Right renal pelvis (tissue), 4 donors: ENCODE data around the gene KIRREL3. TPM values are rescaled to one million over a fixed set of nuclear protein-coding genes. Genes with fewer than 3 reads are reported as not detected.

Experiments
- DNase-seq, 4 donors: peaks; one replicate each; pipeline ENCODE4 v3.0.0-alpha.2; 2013; ENCODE audit warnings: low read depth in 4 of 4, low spot score in 3 of 4, missing footprints in 1 of 4
- polyA plus RNA-seq, 4 donors: library from polyadenylated mRNA; unstranded; fragments of 120-200 nt; gene quantifications; one replicate each; pipeline ENCODE4 v1.2.1, GENCODE V29; 2013; ENCODE audit not compliant: insufficient read length in 4 of 4

KIRREL3 gene
- polyA plus RNA-seq, 4 donors: 1.4 to 2.3 (median 1.8) TPM

DNA sequence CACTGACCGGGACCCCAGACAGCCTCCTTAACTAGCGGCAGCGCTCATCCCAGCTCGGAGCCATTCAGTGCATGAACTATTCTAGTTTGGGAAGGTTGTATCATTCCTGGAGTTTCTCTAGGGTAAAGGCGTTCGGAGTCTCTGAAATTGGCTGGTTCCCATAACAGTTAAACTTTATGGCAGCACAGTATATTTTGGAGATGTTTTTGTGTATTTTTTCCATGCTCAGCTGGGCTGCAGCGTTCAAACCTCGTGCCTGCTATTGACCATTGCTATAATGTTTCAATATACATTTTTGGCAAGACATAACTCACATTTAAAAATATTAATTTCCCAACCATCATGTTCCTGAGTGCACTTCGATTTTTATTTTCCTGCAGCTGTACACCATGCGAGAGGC is 475.4 kb downstream of the KIRREL3 start:
- no peak for DNase-seq

DNA sequence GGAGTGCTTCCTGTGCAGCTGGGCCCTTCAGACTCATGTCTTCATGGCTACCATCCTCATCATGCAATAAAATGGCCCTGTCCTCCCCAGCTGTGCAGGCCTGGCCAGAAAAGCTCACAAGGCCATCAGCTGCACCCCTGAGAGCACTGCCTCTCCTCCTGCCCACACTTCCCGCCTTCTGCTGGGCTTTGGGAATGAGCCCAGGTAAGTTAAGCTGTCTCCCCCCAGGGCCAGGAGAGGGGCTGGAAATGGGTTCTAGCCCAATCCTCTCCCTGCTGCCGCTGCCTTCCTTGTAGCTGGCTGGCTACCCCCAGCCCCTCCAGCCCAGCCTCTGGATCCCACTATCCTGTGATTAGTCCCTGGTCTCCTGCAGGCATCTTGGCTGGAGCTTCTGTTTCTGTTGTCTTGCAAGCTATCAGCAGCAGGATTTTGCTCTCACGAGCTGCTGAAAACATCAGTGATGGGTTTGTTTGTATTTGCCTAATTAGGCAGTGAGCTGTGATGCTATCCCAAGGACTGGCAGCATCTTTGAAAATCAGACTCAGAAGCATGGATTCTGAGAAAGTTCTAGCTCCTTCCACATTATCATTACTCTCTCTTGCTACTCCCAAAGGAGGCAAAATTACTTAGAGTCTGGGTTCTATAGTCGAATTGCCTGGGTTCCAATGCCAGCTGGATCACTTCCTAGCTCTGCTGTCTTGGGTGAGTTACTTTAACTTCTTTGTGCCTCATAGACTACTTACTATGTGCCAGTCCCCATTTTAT is 476.9 kb downstream of the KIRREL3 start:
- no peak for DNase-seq

DNA sequence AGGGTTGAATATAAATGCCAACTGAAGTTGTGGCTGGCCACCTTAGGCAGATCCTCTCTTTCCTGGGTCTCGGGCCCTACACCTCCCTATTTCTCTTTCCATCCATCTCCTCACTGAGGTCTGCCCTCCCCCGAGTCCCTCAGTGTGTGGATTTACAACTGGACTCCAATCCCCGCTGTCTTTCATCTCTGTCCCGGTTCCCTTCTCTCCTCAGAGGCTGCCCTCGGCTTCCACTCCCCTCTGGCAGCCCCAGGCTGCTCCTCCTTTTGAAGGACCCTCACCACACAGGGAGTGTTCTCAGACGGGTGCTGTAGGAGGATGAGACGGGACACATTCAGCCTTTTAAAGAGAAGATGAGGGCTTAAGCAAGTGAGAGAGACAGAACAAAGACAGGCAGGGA is 478.0 kb downstream of the KIRREL3 start:
- DNase-seq: no peak

DNA sequence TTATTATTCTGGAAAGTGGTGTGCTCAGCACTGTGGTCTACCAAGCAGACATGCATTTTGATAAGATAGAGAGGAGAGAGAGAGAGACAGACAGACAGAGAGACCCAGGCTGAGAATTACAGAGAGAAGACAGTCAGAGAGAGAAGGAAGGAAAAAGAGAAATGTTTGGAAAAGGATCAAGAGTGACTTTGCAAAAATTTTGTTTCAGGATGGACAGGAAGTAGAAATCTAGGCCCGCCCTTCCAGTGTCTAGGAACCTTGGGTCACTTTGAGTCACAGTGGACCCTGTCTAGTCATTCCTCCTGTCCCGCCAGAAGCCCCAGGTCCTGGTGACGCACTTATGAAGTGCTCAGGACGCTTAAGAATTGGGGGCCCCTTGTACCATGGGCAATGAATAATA is 478.4 kb downstream of the KIRREL3 start:
- DNase-seq: no peak

DNA sequence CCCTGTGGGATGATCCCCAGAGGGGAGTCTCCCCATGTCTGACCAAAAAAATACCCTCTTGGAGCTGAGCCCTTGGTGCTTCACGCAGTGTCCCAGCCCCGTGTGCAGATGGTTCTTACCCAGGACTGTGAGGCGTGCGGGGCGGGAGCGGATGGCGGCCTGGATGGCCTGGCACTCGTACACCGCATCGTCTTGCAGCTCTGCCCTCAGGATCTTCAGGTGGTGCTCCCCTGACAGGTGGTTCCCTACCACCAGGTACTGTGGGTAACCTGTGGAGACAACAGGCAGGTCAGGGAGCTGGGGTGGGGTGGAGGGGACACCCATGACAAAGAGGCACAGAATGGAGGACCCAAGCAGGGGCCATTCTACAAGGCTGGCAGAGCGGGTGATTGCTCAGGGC is 479.4 kb downstream of the KIRREL3 start:
- no peak for DNase-seq

DNA sequence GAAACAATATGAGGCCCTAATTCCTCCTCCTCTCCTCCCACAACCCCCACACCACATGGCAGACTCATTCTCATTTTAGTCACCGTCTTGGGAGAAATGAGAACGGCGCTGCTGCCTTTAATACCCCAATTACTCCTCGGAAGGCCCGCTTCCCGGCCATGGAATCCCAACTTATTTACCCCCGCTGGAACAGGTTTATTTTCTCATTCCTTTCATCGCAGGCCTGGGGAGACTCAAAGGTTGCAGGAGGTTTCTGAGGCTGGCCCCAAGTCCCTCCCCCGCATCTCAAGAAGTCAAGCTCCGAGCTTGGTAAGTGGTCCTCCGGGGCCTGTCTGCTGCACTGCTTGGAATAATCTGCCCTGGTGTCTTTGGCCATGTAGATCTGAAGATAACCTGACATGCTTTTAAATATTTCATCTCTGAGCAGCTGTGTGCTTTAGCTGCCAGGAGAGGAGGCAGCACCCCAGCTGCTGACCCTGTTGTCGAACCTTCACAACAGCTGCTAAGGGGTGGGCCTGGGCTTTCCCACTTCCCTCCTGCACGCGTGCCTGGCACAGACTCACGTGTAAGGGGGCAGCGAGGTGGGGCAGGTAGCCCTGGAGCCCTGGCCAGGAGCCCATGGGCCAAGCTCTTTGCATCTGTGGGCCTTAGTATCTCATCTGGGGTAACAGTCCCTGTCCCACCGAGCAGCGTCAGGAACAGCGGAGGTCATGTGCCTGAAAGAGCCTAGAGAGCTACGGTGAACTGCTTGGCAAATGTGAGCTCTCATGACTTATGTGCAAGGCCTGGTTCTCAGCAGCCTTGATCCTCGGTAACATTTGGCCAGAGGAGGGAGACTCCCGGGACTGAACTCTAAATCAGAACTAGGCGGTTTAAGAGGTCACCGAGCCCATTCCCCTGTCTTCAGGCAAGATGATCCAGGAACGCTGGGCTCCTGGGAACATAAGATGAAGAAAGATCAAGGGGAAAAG is 480.5 kb downstream of the KIRREL3 start:
- DNase-seq: no peak

DNA sequence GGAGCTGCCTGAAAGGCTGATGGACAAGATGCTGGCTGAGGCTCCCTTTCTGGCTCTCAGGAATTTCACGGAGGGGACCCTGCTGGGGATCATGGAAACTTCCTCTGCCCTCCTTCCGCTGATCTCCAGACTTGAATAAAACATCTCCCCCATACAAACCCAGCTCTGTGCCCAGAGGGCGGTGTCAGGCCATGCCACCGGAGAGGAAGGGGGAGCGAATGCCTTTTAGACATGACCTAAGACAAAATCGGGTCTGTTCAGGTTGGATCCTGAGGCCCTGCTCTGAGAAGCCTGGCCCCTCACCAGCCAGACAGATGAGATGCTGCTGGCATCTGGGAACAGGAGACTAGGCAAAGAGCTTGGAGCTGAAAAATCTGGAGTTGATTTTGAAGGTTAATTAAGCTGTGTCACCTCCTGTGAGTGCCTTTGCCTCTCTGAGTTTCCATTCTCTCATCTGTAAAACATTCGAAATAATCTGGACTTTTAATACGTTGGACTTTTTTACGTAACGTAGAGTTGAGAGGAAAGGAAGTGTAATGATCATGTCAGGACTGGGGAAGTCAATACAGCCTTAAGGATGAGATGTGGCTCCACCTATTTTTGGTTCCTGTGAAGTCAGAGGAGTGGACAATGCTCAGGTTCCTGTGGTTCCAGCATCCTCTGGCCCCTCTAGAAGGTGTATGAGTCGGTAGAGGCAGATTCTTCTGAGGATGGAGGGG is 481.4 kb downstream of the KIRREL3 start:
- no peak for DNase-seq

DNA sequence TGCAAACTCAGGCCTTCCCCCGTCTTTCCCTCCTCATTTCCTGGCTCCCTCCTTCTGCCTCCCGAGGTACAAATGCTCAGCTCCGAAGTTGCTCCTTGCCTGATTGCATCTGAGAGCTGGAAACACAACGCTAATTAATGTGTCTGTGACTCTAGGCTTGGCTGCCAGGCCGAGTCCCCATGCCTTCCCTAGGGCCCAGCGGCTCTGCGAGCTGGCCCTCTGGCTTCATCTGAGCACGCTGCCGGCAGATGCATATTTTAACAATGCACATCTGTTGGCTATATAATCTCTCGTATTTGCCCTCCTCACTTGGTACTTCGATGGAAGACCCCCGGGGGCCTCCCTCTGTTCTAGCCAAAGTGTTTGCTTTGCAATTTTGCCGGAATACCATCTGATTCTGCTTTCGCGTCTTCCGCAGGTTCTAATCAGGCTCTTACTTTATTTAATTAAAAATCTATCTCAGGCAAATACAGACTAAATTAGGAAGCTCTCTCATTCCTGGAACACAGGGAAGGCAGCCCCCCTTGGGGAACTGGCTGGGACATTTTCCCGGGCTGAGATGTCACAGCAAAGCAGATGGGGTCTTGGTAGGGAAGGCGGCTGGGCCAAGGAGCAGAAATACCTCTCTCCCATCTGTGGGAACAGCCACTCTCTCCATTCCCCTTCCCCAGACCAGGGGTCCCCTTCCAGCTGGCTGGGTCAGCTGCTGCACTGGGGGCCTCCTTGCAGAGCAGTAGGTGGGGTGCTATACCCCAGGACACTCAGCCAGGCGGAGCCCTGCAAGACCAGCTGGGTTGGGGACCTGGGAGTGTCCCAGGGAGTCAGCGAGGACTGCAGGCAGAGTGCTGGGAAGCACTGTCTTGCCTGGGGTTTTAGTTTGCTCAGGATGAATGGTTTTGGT is 482.2 kb downstream of the KIRREL3 start:
- no peak for DNase-seq

DNA sequence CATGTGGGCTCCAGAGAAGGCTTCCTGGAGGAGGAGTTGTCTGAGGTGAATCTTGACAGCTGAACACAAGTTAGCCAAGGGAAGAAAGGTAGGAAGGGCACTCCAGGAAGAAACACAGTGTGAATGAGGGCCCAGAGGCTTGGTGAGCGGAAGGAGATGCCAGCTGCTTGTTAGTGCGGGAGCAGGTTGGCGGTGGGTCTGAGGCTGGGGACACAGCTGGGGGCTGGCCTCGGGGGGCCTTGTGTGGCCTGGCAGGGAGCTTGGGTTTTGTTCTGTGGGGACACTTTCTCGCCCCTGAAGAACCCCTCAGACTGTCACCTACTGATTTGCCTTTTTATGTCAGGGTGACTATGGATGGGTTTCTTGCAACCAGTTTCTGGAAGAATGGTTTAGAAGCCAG is 485.1 kb downstream of the KIRREL3 start:
- DNase-seq: no peak

DNA sequence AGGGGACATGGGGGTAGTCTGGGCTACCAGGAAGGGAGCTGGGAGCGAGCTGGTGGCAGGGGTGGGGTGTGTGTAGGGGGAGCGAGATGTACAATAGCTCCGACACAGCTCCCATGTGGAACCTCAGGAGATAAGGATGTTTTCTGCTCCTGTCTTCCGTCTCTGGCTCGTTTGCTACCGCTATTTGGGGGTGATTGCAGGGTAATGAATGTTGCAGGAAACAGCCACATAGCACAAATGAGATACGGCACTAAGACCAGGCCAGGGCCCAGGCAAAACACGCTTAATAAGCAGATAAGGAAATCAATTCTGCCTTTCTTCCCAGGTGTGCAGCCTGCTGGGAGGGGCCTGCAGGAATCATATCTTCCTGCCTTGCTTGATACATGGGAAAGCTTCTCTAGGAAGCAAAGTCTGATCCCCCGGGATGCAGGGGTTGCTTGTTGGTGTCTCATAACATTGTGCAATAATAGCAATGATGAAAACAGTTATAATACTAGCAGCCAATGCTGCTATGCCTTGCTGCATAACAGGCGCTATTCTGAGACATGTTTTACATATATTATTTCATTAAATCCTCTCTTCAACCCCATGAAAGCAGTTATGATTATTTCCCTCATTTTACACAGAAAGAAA is 486.4 kb downstream of the KIRREL3 start:
- no peak for DNase-seq

DNA sequence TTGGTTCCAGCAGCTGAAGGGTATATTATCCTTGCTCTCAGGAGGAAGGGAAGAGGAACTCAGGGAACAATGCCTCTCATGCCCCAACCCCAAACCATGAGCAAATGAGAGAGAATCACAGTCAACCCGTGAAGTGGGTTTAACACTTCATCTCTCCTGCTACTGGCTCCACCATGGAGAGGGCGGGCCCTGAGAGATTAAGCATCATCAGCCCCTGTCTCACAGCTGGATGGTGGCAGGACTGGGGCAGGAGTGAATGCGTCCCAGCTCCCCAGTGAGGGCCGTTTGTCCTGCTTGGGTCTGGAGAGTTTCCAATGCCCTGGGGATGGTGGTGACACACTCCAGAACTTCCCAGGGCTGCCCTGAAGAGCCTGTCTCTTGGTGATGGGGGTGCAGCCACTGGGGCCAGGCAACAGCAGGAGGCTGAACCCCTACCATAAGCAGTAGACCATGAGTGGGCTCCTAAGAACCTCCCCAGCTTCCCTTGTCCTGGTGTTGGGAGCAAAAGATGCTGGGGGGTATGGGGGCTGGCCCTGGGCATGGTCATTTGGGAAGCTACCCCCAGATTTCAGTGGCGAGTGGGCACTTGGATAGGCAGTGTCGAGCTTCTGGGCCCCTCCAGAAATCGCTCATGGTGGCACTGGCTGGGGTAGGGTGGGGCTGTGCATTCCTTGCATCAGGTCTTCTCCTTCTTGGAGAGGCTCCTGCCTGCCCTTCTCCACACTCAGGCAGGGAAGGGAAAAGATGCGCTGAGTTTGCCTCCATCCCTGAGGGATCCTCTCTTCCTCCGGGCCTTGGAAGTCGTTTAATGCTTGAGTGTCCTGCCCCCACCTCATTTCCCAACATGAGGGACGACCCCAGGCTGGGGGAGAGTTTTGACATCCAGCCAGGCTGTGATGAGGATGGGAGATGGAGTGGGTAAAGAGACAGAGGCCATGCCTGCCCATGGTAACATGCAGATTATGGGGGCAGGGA is 487.5 kb downstream of the KIRREL3 start:
- DNase-seq: no peak

DNA sequence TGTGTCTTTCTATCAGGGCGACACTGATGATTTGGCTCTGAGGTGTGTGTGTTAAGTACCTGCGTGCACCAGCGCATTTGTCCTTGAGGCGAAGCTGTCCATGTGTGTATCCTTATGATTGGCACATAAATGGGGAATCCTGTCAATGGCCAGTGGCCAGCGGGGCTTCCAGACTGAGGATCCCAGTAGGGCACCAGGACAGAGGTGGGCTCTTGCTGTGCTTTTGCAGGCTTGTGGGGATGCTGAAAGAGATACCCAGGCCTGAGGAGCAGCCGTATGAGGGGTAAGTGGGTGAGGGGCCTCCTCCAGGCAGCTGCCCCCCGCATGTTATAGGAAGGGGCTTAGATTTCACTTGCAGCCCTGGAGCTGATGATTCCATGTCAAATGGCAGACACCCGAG is 488.3 kb downstream of the KIRREL3 start:
- no peak for DNase-seq

DNA sequence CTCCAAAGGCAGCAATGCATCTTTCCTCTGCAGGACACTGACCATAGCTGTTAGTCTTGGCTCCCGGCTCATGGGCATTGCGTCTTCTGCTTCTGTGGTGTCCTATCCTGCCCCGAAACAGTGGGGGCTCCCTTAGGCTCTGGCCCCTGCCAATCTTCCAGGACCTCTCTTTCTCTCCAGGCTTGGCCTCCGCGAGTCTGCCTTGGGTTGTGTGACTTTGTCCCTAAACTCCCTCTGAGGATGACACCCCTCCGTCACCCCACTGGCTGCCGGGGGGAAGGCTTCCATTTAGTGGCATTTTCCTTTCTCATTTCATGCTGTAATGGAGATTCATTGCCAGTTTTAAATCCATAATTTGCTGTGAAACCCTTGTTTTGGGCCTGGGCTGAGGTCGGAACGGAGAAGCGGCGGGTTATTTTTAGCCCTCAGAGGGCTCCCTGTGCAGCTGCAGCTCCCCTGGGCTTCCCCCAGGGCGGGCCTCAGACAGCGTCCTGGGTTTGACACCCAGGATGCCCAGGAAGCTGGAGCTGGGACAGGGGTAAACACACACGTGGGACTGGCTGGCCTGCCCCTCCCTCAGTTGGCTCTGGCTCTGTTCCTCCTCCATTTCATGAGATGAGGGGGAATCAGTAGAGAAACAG is 489.0 kb downstream of the KIRREL3 start:
- no peak for DNase-seq

DNA sequence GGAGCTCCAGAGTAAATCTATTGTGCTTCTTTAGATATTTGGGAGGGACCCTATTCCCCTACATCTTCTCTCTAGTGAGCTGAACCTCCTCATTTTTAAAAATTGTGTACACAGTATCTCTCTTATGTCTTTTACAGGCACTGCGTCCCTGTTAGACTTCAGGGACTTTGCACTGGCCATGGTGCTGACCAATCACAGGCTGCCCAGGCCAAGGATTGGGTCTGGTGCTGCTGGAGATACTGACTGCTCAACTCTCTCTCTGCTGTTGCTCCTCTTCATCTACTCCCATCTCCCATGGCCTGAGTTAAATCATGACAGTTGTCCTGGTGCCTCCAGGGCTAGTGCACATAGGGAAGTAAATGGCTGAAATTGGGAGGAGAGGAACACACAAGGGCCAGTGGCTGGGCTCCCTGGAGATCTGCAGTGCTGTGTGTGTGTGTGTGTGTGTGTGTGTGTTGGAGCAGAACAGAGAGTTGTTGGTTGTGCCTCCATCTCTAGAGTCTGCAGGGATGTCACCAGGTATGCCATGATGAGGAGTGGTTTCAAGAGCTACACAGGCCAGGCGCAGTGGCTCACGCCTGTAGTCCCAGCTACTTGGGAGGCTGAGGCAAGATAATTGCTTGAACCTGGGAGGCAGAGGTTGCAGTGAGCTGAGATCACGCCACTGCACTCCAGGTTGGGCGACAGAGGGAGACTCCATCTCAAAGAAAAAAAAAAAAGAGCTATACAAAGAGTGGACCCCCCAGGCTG is 489.8 kb downstream of the KIRREL3 start:
- DNase-seq: no peak

DNA sequence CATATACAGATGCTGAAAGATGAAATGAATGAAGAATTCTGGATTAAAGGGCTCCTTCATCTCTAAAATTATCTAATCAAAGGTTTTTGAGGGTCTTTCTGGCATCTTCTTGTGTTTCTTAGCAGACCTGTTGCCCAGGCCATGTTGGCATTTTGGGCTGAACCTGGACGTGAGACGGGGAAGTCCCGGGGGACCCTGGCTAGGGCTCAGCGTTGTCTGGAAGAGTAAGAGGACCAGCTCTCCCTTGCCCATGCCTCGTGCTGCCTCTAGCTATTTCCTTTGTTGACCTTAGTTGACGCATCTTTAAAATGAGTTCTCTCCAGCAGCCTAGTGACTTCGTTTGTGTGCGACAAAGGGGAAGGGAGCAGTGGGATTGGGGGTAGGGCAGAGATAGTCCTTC is 492.9 kb downstream of the KIRREL3 start:
- no peak for DNase-seq

DNA sequence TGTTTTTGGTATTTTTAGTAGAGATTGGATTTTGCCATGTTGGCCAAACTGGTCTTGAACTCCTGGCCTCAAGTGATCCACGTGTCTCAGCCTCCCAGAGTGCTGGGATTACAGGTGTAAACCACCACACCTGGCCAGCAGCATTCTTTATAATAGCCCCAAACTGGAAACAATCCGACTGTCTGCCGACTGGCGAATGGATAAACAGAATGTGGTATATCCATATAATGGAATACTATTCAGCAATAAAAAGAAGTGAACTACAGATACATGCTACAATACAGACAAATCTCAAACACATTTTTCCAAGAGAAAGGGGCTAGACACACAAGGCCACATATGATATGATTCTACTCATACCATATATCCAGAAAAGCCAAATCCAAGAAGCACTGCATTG is 493.8 kb downstream of the KIRREL3 start:
- DNase-seq: no peak

DNA sequence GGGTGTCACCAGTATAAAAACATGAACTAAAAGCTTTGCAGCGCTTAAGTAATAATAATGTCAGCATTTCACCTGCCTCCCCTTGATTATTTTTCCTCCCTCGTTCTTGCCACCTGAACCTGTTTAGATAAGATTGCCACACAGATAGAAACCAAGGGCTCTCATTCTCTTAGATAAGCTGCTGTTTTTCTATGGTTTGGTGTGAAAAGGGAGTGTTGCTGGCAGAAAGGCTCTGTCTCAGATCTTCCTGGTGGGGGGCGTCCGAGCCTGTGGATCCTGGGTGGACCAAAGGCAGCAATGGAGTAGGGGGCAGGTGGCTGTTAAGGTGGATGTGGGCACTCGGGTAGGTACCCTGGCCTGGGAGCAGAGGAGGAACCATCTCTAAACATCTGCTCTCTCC is 497.6 kb downstream of the KIRREL3 start:
- no peak for DNase-seq
